ENCODE results near the gene RCC2.

GRCh38 chr1:17466359-17466758 lies 26.9 kb upstream of the RCC2 start:
- TF ChIP-seq, protein P1, sequence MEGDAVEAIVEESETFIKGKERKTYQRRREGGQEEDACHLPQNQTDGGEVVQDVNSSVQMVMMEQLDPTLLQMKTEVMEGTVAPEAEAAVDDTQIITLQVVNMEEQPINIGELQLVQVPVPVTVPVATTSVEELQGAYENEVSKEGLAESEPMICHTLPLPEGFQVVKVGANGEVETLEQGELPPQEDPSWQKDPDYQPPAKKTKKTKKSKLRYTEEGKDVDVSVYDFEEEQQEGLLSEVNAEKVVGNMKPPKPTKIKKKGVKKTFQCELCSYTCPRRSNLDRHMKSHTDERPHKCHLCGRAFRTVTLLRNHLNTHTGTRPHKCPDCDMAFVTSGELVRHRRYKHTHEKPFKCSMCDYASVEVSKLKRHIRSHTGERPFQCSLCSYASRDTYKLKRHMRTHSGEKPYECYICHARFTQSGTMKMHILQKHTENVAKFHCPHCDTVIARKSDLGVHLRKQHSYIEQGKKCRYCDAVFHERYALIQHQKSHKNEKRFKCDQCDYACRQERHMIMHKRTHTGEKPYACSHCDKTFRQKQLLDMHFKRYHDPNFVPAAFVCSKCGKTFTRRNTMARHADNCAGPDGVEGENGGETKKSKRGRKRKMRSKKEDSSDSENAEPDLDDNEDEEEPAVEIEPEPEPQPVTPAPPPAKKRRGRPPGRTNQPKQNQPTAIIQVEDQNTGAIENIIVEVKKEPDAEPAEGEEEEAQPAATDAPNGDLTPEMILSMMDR (IDR thresholded peaks at IDR 0.05; ENCODE audit: low read depth, low read length): no peak
- TF ChIP-seq EZH2phosphoT487 (IDR thresholded peaks at IDR 0.05; ENCODE audit: low read depth): no peak
